GM18508 (cell line): ENCODE data around the gene RALGPS1.
"Not testable (repeated sequence)": the region's sequence is repeated elsewhere in the genome, so short reads cannot be mapped to it uniquely, and the experiment has no call there.

Source experiments
- ATAC-seq: cut with Tn5 transposase; IDR thresholded peaks from one replicate; pipeline ENCODE4 v1.9.1; 2021; ENCODE audit warnings: moderate number of reproducible peaks; ENCODE audit not compliant: insufficient read depth, unreplicated experiment

RALGPS1 gene

GRCh38 chr9:127017979-127018378 is 103.4 kb downstream of the RALGPS1 start:
- not testable (repeated sequence) for ATAC-seq

- no peak for ATAC-seq
These were observed 104.4 kb downstream of the RALGPS1 start for GRCh38 chr9:127018935-127019334.

GRCh38 chr9:127020036-127020801 is 105.6 kb downstream of the RALGPS1 start:
- no peak for ATAC-seq

- ATAC-seq = no peak
These were observed 106.2 kb downstream of the RALGPS1 start for GRCh38 chr9:127020802-127021078.

- ATAC-seq = no peak
These were observed 107.2 kb downstream of the RALGPS1 start for GRCh38 chr9:127021664-127022363.

- no peak for ATAC-seq
These were observed 108.5 kb downstream of the RALGPS1 start for GRCh38 chr9:127022913-127023660.

GRCh38 chr9:127025042-127025441 is 110.5 kb downstream of the RALGPS1 start:
- ATAC-seq = no peak

- ATAC-seq = no peak
These were observed 113.1 kb downstream of the RALGPS1 start for GRCh38 chr9:127027694-127028093.

- no peak for ATAC-seq
These were observed 115.0 kb downstream of the RALGPS1 start for GRCh38 chr9:127029548-127029947.

GRCh38 chr9:127030814-127031740 is 116.5 kb downstream of the RALGPS1 start:
- ATAC-seq = no peak

GRCh38 chr9:127032256-127032655 is 117.7 kb downstream of the RALGPS1 start:
- no peak for ATAC-seq

GRCh38 chr9:127033061-127033460 is 118.5 kb downstream of the RALGPS1 start:
- ATAC-seq = no peak

- ATAC-seq = no peak
These were observed 119.2 kb downstream of the RALGPS1 start for GRCh38 chr9:127033789-127034188.

- ATAC-seq = no peak
These were observed 120.1 kb downstream of the RALGPS1 start for GRCh38 chr9:127034691-127035090.

GRCh38 chr9:127035423-127035822 is 120.8 kb downstream of the RALGPS1 start:
- no peak for ATAC-seq

GRCh38 chr9:127035948-127036347 is 121.4 kb downstream of the RALGPS1 start:
- no peak for ATAC-seq

- no peak for ATAC-seq
These were observed 121.9 kb downstream of the RALGPS1 start for GRCh38 chr9:127036437-127036836.

- no peak for ATAC-seq
These were observed 123.9 kb downstream of the RALGPS1 start for GRCh38 chr9:127038531-127038930.

- no peak for ATAC-seq
These were observed 124.9 kb downstream of the RALGPS1 start for GRCh38 chr9:127039492-127039891.

- ATAC-seq = no peak
These were observed 130.6 kb downstream of the RALGPS1 start for GRCh38 chr9:127045148-127045547.
